HG02678 (cell line): ENCODE results near the gene NACA.

Experiments used
- ATAC-seq: cut with Tn5 transposase; IDR thresholded peaks from one replicate; pipeline ENCODE4 v1.9.1; 2021; ENCODE audit warnings: mild to moderate bottlenecking, moderate library complexity; ENCODE audit not compliant: unreplicated experiment

NACA gene

DNA sequence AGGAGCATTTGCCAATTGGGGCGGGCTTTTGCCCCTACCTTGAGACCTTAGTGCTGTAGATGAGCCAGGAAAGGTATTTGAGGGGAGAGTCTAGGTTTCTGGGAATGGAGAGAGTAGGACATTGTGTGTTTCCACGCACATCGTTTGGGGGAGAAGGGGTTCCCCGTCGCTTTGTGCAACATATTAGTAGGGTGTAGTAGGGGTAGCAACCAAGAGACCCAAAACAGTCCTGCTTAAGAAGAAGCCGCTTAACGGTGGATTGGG lies 36.3 kb downstream of the NACA start:
- ATAC-seq: no peak

DNA sequence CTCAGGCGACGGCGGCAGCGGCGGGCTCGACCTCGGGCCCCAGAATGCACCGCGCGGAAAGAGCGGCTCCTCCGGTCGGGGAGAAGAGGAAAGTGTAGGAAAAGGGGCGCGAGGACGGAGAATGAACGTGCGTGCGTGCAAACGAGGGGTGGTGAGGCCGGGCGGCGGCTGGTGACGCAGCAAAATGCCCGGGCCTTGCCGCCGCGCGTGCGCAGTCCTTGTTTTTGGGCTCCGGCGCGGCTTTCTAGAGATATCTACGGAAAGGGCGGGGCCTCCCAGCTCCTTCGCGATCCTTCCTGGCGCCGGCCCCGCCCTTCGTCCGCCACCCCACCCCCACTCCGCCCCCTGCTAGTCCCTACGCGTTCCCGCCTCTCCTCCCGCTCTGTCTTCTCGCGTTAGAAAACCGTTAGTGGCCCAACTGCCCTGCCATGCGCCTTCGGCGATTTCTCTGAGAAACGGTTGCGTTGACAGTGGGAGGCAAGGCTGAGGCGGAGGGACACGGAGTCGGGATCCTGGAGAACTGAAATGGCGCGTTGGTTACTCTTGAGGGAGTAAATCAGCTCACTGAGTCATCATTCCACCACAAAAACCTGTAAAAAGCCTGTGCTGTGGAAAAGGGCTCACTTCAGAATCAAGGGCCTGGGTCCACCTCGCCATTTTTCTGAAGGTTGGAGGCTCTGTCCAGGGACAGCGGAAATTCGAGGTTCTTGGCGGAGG lies 36.8 kb downstream of the NACA start, which contains the start of gene PTGES3:
Gene PTGES3 (minus strand): TSS at position 156 of the 717 bp plus-strand sequence. CDS start 285 bp downstream, outside the sequence.
- ATAC-seq: peak; percentile 69

DNA sequence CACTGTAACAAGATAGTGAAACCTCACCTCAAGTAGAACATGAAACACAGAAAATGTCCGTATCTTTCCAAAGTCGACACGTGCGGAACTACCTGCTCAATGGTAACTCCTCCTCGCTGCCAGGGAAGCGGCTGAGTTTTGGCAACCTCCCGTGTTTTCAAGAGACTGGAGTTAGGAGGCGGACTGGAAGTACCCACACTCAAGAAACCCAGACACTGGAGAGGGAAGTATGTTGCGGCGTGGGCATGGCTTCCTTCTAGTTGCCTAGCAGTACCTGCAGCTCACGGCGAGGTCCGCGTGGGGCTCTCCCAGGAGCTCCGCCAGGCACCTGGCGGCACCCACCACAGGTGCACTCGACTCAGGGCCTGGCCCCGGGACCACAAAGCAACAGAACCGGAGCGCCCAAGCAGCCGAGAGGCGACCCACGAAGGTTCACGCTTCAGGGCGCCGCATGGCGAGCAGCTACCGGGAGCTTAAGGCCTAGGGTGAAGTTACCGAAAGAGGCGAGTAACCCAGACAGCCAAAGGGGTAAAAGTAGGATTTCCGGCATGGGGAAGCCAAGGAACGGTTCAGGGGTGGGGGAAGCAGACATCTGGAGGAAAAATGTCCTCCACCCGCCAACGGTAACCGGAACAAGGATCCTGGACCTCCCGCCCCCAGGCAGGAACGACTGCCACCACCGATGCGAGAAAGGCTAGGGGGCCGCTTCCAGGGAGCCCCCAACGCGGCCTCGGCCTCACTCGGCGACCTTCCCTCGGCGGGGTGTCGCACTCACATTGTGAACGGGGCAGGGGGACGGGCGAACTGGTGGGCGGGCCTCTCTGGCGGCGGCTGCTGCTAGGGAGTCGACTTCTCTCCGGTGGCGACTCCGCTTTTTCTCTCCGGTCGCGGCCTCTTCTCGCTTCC lies 37.6 kb downstream of the NACA start:
- ATAC-seq: no peak

DNA sequence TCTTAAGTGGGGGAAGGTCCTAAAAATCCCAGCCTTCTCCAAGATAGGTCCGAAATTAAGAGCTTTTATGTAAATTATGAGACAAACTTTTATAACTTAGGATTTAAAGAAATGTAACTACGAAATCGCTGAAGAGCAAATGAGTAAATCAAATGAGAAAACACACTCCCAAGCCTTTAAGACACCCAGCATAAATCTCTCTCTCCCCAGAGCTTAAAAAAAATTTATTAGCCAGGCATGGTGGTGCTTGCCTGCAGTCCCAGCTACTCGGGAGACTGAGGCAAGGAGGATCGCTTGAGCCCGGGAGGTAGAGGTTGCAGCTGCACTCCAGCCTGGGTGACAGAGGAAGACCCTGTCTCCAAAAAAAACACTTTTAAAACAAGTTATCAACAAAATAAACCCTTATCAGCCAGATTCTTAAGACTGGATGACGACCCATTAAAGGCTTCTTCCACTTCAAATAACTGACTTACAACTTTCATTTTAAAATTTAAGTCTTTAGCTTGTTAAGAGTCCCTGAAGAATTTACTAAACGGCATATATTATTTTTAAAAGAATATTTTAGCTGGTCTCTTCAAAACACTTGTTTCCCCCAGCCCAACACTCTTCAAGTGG lies 40.2 kb downstream of the NACA start:
- no peak for ATAC-seq

DNA sequence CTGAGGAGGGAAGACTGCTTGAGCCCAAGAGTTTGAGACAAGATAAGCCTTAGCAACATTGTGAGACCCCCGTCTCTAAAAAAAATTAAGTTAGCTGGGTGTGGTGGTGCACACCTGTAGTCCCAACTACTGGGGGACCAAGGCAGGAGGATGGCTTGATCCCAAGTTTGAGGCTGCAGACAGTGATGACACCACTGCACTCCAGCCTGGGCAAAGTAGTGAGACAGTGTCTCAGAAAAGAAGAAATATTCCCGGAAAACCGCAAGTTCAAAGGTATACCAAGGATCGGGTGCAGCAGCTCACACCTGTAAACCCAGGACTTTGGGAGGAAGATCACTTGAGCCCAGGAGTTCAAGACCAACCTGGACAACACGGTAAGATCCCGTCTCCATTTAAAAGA lies 42.8 kb downstream of the NACA start:
- ATAC-seq: no peak

DNA sequence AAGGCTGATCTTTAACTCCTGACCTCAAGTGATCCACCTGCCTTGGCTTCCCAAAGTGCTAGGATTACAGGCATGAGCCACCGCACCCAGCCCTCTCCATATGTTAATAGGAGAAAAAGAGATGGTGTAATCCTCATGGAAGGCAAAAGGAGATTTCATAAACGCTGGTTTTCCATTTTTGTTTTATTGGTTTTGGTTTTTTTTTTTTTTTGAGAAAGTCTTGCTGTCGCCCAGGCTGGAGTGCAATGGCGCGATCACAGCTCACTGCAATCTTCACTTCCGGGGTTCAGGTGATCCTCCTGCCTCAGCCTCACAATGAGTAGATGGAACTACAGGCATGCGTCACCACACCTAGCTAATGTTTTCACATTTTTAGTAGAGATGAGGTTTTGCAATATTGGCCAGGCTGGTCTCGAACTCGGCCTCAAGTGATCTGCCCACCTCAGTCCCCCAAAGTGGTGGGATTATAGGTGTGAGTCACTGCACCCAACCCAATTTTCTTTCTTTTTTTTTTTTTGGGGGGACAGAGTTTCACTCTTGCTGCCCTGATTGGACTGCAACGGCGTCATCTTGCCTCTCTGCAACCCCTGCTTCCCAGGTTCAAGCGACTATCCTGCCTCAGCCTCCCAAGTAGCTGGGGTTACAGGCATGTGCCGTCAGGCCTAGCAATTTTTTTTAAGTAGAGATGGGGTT lies 45.1 kb downstream of the NACA start:
- no peak for ATAC-seq

DNA sequence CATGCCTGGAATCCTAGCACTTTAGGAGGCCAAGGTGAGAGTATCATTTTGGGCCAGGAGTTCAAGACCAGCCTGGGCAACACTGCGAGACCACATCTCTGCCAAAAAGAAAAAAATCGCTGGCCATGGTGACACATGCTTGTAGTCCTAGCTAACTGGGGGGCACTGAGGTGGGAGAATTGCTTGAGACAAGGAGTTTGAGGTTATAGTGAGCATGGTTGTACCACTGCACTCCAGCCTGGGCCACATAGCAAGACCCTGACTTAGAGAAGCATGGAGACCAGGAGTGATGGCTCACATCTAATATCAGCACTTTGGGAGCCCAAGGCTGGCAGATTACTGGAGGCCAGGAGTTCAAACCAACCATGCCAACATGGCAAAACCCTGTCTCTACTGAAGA lies 46.2 kb downstream of the NACA start:
- ATAC-seq: no peak

DNA sequence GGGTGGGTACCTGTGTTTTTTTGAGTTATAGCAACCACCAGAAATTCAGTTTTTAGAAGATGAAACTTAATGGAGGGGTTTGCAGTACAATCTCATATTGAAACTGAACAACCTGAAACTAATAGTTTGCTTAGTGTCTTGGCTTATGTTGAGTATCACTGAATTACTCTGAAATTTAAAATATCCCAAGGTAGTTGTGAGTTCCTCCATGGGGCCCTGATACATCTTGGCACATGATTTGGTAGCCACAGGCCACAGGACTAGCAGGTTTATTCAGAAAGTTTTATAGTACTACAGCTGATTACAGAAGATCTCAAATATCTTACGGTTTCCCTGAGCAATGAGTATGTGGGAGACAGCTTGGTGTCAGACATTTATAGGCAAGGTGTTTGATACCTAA lies 47.4 kb downstream of the NACA start:
- peak; percentile 61 for ATAC-seq

DNA sequence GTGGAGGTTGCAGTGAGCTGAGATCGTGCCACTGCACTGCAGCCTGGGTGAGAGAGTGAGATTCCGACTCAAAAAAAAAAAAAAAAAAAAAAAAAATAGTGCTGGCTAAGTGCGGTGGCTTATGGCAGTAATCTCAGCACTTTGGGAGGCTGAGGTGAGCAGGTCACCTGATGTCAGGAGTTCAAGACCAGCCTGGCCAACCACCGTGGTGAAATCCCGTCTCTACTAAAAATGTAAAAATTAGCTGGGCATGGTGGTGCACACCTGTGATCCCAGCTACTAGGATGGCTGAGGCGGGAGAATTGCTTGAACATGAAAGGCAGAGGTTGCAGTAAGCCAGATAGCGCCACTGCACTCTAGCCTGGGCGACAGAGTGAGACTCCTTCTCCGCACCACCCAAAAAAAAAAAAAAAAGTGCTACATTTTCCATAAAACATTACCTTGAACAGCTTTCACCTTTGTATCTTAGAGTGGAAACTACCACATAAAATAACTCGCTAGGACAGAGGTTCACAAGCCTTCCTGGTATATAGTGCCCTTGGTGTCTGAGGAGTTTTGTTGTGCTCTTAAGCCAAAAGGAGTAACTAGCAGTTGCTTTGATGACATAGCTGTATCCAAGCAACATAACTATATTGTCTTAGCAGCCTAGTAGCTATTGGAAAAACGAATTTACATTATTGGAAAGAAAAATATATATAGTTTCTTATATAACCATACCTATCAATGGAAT lies 48.1 kb downstream of the NACA start:
- ATAC-seq: no peak

DNA sequence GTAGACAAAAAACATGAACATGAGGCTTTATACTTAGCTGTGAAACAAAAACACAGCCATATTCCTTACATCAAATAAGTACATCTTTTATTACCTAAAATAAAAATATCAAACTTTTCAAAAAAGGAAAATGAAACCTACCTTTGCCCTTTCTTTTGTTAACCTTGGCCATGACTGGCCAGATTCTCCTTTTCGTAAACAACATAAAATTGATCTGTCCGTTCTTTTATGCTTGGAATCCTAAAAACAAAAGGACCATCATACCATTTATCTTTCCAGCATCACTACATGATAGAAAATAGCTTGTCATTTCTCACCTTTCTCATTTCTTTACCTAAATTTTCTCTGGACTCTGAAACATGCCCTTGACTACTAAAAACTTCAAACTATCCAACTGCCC lies 53.5 kb downstream of the NACA start:
- ATAC-seq: no peak

DNA sequence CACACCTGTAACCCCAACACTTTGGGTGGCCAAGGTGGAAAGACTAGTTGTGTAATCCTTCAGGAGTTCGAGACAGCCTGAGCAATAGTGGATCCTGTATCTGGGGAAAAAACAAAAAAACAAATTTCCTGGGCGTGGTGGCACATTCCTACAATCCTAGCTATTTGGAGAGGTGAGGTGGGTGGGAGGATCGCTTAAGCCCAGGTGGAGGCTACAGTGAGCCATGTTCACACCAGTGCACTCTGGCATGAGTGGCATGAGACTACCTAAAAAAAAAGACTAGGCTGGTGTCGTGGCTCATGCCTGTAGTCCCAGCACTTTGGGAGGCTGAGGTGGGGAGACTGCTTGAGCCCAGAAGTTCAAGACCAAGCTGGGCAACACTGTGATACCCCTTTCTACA lies 54.3 kb downstream of the NACA start:
- no peak for ATAC-seq

DNA sequence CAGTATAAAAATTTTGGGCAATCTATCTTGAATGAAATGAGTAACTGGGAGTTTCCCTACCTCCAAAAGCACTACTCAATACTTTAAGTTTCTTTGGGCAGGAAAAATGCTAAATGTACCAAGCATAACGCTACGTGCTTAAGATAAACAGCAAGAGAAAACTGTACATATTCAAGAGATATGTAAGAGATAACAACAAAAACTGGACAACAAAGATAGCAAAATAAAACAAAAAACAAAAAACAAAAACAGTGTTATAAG lies 57.0 kb downstream of the NACA start:
- ATAC-seq: no peak
